ENCODE results near the gene DNAH6.
A peak's percentile ranks its signal among the peaks of the same experiment; 100 is the strongest.

The DNAH6 gene

GRCh38 chr2:84649487-84650142 is 133.3 kb downstream of the DNAH6 start:
- no peak overlapping the region for H3K4me3 ChIP-seq (ENCODE audit: low read depth, low read length)
- TF ChIP-seq CTCF (conservative IDR thresholded peaks at IDR 0.05; ENCODE audit: low read depth, low read length) = no peak
- no peak for DNase-seq (ENCODE audit: low read depth)

- TF ChIP-seq CTCF (conservative IDR thresholded peaks at IDR 0.05; ENCODE audit: low read depth, low read length) = no peak
- no peak for DNase-seq (ENCODE audit: low read depth)
These were observed 136.1 kb downstream of the DNAH6 start for GRCh38 chr2:84652431-84652830.

GRCh38 chr2:84653302-84653701 is 137.0 kb downstream of the DNAH6 start:
- no peak overlapping the region for H3K4me3 ChIP-seq (ENCODE audit: low read depth, low read length)
- peak; percentile 11 for DNase-seq (ENCODE audit: low read depth)
- TF ChIP-seq CTCF (conservative IDR thresholded peaks at IDR 0.05; ENCODE audit: low read depth, low read length) = peak; percentile 30

More at GRCh38 chr2:84652431-84652830, 136.1 kb downstream of the DNAH6 start:
- H3K4me3 ChIP-seq (ENCODE audit: low read depth, low read length) = no peak overlapping the region

GRCh38 chr2:84654414-84654813 is 138.1 kb downstream of the DNAH6 start:
- H3K4me3 ChIP-seq (ENCODE audit: low read depth, low read length) = no peak overlapping the region
- TF ChIP-seq CTCF (conservative IDR thresholded peaks at IDR 0.05; ENCODE audit: low read depth, low read length) = no peak
- no peak for DNase-seq (ENCODE audit: low read depth)

- TF ChIP-seq CTCF (conservative IDR thresholded peaks at IDR 0.05; ENCODE audit: low read depth, low read length) = no peak
- no peak for DNase-seq (ENCODE audit: low read depth)
- no peak overlapping the region for H3K4me3 ChIP-seq (ENCODE audit: low read depth, low read length)
These were observed 152.8 kb downstream of the DNAH6 start for GRCh38 chr2:84669122-84669521.

- no peak overlapping the region for H3K4me3 ChIP-seq (ENCODE audit: low read depth, low read length)
These were observed 157.8 kb downstream of the DNAH6 start for GRCh38 chr2:84674099-84674498.

More at GRCh38 chr2:84674099-84674498, 157.8 kb downstream of the DNAH6 start:
- no peak for DNase-seq (ENCODE audit: low read depth)
- TF ChIP-seq CTCF (conservative IDR thresholded peaks at IDR 0.05; ENCODE audit: low read depth, low read length) = no peak
